ENCODE results near the gene SRL. TPM values are rescaled to one million over a fixed set of nuclear protein-coding genes. Genes with fewer than 3 reads are reported as not detected.
A peak's percentile ranks its signal among the peaks of the same experiment; 100 is the strongest.

Gene SRL
- total and polyA plus RNA-seq, 2 experiments from 2014 or later = not detected

DNA sequence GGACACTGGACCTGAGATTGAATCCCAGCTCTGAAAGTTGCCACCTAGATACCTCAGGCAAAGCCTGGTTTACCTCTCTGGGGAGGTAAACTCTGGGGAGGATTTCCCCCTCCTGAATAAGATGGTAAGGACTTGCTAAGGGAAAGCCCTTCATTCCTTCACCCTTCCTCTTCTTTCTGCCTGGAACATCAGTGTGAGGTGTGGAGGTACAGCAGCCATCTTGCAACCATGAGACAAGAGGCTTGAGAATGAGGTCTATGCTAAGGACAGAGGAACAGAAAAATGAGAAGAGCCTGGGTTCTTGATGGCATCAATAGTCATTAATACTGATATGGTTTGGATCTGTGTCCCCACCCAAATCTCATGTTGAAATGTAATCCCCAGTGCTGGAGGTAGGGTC is 101.9 kb downstream of the SRL start:
- no peaks in the 10 kb centered on the region for H3K79me2 ChIP-seq (replicated peaks; ENCODE audit: insufficient read depth)
- H3F3A ChIP-seq (replicated peaks; ENCODE audit: low read depth) = no peaks in the 10 kb centered on the region
- H3K9me2 ChIP-seq (ENCODE audit: insufficient read depth) = peaks cover 7% of the 10 kb centered on the region; the same call in 1 of the 2 replicates
- TF ChIP-seq POLR2AphosphoS5 (IDR thresholded peaks at IDR 0.05; ENCODE audit: low read depth) (no peak), NANOG (IDR thresholded peaks at IDR 0.05; ENCODE audit: borderline replicate concordance) (no peak), EZH2phosphoT487 (IDR thresholded peaks at IDR 0.05; ENCODE audit: unreplicated experiment) (no peak), JUNB (IDR thresholded peaks at IDR 0.05; ENCODE audit: unreplicated experiment) (no peak), ETS1 (IDR thresholded peaks at IDR 0.05) (no peak), EZH2 (IDR thresholded peaks at IDR 0.05; ENCODE audit: low read depth, unreplicated experiment) (no peak), CREB1 (CRISPR knock-in tag; IDR thresholded peaks at IDR 0.05; ENCODE audit: low read depth) (no peak)
- TF ChIP-seq, protein P1, sequence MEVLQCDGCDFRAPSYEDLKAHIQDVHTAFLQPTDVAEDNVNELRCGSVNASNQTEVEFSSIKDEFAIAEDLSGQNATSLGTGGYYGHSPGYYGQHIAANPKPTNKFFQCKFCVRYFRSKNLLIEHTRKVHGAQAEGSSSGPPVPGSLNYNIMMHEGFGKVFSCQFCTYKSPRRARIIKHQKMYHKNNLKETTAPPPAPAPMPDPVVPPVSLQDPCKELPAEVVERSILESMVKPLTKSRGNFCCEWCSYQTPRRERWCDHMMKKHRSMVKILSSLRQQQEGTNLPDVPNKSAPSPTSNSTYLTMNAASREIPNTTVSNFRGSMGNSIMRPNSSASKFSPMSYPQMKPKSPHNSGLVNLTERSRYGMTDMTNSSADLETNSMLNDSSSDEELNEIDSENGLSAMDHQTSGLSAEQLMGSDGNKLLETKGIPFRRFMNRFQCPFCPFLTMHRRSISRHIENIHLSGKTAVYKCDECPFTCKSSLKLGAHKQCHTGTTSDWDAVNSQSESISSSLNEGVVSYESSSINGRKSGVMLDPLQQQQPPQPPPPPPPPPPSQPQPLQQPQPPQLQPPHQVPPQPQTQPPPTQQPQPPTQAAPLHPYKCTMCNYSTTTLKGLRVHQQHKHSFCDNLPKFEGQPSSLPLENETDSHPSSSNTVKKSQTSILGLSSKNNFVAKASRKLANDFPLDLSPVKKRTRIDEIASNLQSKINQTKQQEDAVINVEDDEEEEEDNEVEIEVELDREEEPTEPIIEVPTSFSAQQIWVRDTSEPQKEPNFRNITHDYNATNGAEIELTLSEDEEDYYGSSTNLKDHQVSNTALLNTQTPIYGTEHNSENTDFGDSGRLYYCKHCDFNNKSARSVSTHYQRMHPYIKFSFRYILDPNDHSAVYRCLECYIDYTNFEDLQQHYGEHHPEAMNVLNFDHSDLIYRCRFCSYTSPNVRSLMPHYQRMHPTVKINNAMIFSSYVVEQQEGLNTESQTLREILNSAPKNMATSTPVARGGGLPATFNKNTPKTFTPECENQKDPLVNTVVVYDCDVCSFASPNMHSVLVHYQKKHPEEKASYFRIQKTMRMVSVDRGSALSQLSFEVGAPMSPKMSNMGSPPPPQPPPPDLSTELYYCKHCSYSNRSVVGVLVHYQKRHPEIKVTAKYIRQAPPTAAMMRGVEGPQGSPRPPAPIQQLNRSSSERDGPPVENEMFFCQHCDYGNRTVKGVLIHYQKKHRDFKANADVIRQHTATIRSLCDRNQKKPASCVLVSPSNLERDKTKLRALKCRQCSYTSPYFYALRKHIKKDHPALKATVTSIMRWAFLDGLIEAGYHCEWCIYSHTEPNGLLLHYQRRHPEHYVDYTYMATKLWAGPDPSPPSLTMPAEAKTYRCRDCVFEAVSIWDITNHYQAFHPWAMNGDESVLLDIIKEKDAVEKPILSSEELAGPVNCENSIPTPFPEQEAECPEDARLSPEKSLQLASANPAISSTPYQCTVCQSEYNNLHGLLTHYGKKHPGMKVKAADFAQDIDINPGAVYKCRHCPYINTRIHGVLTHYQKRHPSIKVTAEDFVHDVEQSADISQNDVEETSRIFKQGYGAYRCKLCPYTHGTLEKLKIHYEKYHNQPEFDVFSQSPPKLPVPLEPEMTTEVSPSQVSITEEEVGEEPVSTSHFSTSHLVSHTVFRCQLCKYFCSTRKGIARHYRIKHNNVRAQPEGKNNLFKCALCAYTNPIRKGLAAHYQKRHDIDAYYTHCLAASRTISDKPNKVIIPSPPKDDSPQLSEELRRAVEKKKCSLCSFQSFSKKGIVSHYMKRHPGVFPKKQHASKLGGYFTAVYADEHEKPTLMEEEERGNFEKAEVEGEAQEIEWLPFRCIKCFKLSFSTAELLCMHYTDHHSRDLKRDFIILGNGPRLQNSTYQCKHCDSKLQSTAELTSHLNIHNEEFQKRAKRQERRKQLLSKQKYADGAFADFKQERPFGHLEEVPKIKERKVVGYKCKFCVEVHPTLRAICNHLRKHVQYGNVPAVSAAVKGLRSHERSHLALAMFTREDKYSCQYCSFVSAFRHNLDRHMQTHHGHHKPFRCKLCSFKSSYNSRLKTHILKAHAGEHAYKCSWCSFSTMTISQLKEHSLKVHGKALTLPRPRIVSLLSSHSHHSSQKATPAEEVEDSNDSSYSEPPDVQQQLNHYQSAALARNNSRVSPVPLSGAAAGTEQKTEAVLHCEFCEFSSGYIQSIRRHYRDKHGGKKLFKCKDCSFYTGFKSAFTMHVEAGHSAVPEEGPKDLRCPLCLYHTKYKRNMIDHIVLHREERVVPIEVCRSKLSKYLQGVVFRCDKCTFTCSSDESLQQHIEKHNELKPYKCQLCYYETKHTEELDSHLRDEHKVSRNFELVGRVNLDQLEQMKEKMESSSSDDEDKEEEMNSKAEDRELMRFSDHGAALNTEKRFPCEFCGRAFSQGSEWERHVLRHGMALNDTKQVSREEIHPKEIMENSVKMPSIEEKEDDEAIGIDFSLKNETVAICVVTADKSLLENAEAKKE (CRISPR knock-in tag; IDR thresholded peaks at IDR 0.05) = no peak
- TF ChIP-seq, protein P2, sequence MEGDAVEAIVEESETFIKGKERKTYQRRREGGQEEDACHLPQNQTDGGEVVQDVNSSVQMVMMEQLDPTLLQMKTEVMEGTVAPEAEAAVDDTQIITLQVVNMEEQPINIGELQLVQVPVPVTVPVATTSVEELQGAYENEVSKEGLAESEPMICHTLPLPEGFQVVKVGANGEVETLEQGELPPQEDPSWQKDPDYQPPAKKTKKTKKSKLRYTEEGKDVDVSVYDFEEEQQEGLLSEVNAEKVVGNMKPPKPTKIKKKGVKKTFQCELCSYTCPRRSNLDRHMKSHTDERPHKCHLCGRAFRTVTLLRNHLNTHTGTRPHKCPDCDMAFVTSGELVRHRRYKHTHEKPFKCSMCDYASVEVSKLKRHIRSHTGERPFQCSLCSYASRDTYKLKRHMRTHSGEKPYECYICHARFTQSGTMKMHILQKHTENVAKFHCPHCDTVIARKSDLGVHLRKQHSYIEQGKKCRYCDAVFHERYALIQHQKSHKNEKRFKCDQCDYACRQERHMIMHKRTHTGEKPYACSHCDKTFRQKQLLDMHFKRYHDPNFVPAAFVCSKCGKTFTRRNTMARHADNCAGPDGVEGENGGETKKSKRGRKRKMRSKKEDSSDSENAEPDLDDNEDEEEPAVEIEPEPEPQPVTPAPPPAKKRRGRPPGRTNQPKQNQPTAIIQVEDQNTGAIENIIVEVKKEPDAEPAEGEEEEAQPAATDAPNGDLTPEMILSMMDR (conservative IDR thresholded peaks at IDR 0.05; ENCODE audit: low read depth in 2 of 2) = no peak
- TF ChIP-seq, protein P3, sequence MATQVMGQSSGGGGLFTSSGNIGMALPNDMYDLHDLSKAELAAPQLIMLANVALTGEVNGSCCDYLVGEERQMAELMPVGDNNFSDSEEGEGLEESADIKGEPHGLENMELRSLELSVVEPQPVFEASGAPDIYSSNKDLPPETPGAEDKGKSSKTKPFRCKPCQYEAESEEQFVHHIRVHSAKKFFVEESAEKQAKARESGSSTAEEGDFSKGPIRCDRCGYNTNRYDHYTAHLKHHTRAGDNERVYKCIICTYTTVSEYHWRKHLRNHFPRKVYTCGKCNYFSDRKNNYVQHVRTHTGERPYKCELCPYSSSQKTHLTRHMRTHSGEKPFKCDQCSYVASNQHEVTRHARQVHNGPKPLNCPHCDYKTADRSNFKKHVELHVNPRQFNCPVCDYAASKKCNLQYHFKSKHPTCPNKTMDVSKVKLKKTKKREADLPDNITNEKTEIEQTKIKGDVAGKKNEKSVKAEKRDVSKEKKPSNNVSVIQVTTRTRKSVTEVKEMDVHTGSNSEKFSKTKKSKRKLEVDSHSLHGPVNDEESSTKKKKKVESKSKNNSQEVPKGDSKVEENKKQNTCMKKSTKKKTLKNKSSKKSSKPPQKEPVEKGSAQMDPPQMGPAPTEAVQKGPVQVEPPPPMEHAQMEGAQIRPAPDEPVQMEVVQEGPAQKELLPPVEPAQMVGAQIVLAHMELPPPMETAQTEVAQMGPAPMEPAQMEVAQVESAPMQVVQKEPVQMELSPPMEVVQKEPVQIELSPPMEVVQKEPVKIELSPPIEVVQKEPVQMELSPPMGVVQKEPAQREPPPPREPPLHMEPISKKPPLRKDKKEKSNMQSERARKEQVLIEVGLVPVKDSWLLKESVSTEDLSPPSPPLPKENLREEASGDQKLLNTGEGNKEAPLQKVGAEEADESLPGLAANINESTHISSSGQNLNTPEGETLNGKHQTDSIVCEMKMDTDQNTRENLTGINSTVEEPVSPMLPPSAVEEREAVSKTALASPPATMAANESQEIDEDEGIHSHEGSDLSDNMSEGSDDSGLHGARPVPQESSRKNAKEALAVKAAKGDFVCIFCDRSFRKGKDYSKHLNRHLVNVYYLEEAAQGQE (IDR thresholded peaks at IDR 0.05; ENCODE audit: unreplicated experiment) = no peak
- ATAC-seq (no peak), DNase-seq (ENCODE audit: low spot score) (no peak)
- Mint-ChIP-seq H3K27ac (no peak overlapping the region), H3K36me3 (ENCODE audit: low read depth) (no peaks in the 10 kb centered on the region), H3K27me3 (ENCODE audit: insufficient read depth, low read depth, poor library complexity) (peaks cover 6% of the 10 kb centered on the region), H3K4me3 (no peak overlapping the region), H3K4me1 (0 out of 3 replicates have a peak, but pooled peaks cover 2% of the 10 kb centered on the region), H3K9me3 (peaks cover 10% of the 10 kb centered on the region)
- peak overlapping the region; percentile 1; the same call in 1 of the 2 replicates for H2AFZ ChIP-seq
- H3K27ac ChIP-seq (ENCODE audit: low read depth) = no peak overlapping the region
- no peaks in the 10 kb centered on the region; the same call in 1 of the 2 replicates for H3K27me3 ChIP-seq (ENCODE audit: insufficient read depth)
- H3K4me3 ChIP-seq = no peak overlapping the region
- H4K20me1 ChIP-seq (replicated peaks; ENCODE audit: insufficient read depth) = no peaks in the 10 kb centered on the region
- H3K4me2 ChIP-seq = no peak overlapping the region
- H3K4me1 ChIP-seq (ENCODE audit: insufficient read depth) = no peaks in the 10 kb centered on the region
- no peaks in the 10 kb centered on the region for H3K36me3 ChIP-seq (ENCODE audit: insufficient read depth)

All from GM23338 (cell line).